T47D (cell line): Measurements from ENCODE around the gene OLFM1.

Experiments
- DNase-seq, 2 experiments: peaks; one replicate each; pipeline versions ENCODE4 v3.0.0 to v3.0.0-alpha.2; 2011 to 2012; ENCODE audit warnings: low read depth in 1 of 2, low spot score in 1 of 2
- JUND ChIP-seq: IDR thresholded peaks from 2 replicates; pipeline ENCODE4 v1.6.1; 2012; ENCODE audit warnings: low read depth
- in situ Hi-C: cut with HindIII; loops from 2 replicates; pipeline ENCODE4 v1.10.0; 2016; ENCODE audit warnings: low sequenced_read_pairs, low pct_unique_long_range_greater_than_20kb

Gene OLFM1

DNA sequence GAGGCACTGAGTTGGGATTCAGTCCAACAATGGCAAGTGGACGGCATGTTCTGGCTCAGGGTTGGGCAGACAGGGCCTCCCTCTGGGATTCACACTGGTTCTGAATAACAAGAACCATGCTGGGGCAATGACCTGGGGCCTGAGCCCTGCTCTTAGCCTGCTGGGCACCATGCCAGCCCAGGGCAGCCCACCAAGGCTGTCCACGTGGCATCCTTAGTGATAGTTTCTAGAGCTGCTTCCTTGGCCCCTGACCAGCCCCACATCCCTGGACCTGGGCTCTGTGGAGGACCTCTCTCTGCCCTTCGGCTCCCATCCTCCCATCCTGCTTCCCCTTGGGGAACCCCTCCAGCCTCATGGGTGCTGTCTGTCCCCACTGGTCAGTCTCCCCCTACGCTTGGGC, 22.3 kb upstream of the OLFM1 start:
- no peak for TF ChIP-seq JUND
- in situ Hi-C loops, result no loop called here
- DNase-seq, result no peak

- no peak for DNase-seq
- no peak for TF ChIP-seq JUND
- in situ Hi-C loops, result no loop called here
These were observed 21.7 kb upstream of the OLFM1 start for GRCh38 chr9:135065804-135066203.

DNA sequence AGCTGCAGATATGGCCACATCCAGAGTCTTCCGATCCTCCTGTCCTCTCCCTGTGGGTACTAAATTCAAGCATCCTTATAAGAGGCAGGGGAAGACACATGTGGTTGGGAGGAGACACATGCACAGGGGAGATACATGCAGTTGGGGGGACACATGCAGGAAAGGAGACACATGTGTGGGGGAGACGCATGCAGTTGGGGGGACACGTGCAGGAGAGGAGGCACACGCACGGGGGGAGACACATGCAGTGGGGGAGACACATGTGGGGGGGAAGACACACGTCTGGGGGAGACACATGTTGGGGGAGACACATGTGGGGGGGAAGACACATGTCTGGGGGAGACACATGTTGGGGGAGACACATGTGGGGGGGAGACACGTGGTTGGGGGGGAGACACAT, 21.2 kb upstream of the OLFM1 start:
- TF ChIP-seq JUND, result no peak
- no peak for DNase-seq
- in situ Hi-C loops, result no loop called here

DNA sequence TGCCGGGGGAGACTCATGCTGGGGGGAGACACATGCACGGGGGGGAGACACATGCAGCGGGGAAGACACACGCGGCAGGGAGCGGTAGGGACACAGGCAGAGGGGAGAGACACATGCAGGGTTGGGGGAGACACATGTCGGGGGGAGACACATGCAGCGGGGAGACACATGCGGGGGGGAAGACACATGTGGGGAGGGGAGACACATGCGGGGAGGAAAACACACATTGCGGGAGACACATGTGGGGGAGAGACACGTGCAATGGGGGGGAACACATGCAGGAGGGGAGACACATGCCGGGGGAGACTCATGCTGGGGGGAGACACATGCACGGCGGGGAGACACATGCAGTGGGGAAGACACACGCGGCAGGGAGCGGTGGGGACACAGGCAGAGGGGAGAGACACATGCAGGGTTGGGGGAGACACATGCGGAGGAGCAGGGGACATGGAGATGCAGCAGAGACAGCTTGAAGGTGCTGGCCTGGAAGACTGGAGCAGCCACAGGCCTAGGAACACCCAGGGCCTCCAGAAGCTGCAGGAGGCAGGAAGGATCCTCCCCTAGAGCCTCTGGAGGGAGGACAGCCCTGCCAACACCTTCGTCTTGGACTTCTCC, 20.3 kb upstream of the OLFM1 start:
- no peak for DNase-seq
- in situ Hi-C loops, result no loop called here
- no peak for TF ChIP-seq JUND

- no peak for TF ChIP-seq JUND
- no peak for DNase-seq
- in situ Hi-C loops, result no loop called here
These were observed 18.6 kb upstream of the OLFM1 start for GRCh38 chr9:135068776-135069415.

GRCh38 chr9:135069558-135070197, 17.8 kb upstream of the OLFM1 start:
- in situ Hi-C loops, result no loop called here
- no peak for TF ChIP-seq JUND
- DNase-seq, result no peak

- in situ Hi-C loops, result no loop called here
- no peak for TF ChIP-seq JUND
- DNase-seq, result no peak
These were observed 17.1 kb upstream of the OLFM1 start for GRCh38 chr9:135070198-135070951.

DNA sequence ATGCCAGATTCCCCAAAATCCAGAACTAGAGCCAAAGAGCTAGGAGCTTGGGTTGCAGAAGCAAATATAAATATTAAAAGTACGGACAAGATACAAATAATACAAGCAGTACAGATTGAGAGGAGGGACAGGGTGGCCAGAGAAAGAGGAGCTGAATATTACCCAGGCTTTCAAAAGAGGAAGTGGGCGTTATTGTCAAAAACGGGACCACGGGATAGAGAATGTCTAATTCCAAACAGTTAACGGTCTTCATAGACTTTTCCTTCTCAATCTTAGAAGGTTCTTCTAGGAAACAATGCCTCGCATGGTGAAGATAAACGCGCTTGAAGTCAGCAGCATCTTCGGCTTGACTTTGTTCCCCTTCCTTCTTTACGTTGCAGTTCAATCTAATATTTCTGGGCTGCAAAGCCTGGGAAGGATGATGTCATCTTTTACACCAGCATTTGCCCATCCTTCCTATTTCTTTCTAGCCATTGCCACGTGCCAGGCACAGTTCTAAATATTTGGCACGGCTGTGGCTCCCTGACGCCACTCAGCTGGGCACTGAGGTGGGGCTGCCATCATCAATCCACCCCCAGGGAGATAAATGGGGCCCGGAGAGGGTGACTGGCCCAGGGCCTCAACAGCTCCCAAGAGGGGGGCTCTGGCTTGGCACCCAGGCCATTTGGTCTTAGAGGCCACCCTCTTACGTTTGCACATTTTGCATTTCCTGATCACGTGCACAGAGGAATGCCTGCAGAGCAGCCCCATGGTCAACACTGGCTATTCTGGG, 16.3 kb upstream of the OLFM1 start:
- no peak for DNase-seq
- TF ChIP-seq JUND, result no peak
- in situ Hi-C loops, result no loop called here

GRCh38 chr9:135073081-135073740, 14.3 kb upstream of the OLFM1 start:
- in situ Hi-C loops, result no loop called here
- DNase-seq, result no peak
- no peak for TF ChIP-seq JUND

DNA sequence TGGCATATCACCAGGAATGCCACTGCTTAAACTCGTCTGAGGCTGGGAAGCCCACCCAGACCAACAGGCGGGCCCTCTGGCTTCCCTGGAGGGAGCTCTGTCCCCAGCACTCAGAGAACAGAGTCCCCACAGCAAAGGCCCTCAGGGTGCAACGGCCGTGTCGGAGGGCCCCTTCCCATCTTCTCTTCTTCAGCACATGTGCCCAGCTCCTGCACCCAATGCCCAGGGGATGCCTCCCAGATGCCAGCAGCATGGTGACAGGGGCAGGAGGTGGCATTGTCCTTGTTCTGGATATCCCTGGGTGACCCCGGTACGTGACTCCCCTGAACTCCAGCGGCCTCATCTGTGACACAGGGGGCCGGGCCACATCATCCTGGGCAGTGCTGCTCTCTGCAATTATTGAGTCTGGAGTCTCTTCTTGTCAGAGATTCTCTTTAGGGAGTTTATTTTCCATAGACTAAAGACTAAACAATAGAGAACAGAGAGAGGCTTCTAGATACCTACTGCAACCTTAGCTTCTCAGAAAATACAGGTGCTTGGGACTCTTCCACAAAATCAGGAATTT, 13.6 kb upstream of the OLFM1 start:
- DNase-seq, result no peak
- no peak for TF ChIP-seq JUND
- in situ Hi-C loops, result no loop called here

DNA sequence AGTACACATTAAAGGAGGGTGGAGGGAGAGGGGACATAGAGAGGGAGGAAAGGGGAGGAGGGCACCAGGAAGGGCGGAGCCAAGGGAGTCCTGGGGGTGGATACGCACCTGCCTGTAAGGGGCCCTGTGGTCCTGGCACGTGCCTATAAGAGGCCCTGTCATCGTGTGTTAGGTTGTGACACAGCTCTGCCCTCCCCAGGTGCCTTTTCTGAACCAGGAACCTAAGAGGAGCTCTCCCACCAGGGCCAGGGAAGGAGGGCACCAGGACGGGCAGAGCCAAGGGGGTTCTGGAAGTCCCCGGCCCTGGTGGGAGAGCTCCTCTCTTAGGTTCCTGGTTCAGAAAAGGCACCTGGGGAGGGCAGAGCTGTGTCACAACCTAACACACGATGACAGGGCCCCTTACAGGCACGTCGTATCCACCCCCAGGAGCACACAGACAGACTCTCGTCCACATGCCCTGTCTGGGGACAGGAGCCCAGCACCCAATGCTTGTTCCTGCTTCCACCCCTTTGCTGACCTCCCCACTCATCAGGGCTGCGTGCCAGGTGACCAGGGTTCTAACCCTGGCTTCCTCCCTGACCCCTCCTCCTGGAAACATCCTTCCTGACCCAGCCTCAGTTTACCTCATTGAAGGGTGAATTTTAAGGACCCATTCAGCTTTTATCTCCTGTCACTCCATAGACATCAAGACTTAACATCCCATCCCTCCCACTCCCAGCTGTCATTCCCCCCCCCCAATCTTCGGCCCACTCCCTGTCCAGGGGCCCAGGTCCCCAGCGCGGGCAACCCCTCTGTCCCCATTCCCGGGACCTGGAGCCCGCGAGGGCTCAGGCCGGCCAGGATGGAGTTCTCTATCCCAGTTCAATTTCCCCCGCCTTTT, 12.9 kb upstream of the OLFM1 start:
- no peak for DNase-seq
- in situ Hi-C loops, result loop anchor here (25.0 kb wide), 1 partner anchor 338 kb away; no protein-coding TSS in a partner anchor
- TF ChIP-seq JUND, result no peak
